DMS53 treated with DMSO at 0.1 percent for 48 hours (cell line): ENCODE data around the gene MEIS1.
"Not testable (repeated sequence)": the region's sequence is repeated elsewhere in the genome, so short reads cannot be mapped to it uniquely, and the experiment has no call there.

Source experiments
- DNase-seq: peaks from one replicate; lab custom pipeline; 2025; ENCODE audit not compliant: unreplicated experiment; lab: John Stamatoyannopoulos, UW

Gene MEIS1

DNA sequence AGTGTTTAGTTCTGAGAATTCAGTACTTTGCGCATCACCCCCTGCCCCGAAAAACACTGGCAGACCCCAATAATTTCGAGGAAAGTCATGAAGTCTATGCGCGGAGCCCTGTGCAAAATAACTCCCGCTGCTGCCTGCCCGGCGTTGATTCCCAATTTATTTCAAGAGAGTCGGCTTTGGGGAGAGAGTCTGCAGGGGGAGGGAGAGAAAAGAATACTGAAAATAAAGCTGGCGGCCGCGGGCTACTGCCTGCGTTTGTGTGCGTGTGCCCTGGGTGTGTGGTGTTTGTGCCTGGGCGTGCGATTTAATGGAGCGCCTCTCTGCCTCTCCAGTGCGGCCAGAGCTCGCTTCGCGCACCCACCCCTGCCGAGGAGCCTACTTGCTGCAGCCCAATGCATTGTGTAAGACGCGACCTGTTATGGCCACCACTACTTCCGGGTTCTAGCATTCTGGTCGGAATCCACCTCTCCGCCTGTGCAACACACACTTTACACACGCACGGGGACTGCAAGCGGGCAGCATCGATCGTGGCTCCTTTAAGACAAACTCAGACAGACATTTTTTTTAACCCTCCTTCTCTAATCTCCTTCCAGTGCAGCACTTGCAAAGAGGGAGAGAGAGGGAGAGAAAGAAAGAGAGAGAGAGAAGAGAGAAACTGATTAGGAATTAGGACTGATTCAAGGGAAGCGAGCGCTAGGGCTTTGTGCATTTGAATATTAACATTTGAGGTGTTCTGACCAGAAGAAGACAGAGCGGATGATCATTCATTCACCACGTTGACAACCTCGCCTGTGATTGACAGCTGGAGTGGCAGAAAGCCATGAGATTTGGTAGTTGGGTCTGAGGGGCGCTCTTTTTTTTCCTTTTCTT is at the start of gene MEIS1:
Gene MEIS1, plus strand, starts transcription at position 447 of the 870 bp plus-strand sequence. CDS start 732 bp downstream, outside the sequence.
- peak; percentile 90 for DNase-seq

- no peak for DNase-seq
These were observed 47.7 kb upstream of the MEIS1 start for GRCh38 chr2:66387016-66387753.

- no peak for DNase-seq
These were observed 45.2 kb upstream of the MEIS1 start for GRCh38 chr2:66389651-66390131.

- no peak for DNase-seq
These were observed 44.8 kb upstream of the MEIS1 start for GRCh38 chr2:66390152-66390551.

DNA sequence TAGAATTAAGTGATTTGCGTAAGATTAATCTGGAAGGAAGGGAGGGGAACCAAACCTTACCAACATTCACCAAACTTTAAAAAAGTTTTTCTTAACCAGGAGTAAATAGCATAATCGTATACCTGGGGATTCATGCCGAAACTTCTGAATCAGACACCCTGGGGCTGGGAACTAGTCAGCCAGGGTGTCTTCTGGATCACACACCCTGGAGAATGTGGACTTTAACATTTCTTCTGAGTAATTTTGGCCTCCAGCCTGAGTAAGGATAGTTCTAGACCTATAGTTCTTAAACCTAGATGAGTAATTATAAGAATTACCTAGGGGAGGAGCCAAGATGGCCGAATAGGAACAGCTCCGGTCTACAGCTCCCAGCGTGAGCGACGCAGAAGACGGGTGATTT is 44.1 kb upstream of the MEIS1 start:
- DNase-seq: no peak

DNA sequence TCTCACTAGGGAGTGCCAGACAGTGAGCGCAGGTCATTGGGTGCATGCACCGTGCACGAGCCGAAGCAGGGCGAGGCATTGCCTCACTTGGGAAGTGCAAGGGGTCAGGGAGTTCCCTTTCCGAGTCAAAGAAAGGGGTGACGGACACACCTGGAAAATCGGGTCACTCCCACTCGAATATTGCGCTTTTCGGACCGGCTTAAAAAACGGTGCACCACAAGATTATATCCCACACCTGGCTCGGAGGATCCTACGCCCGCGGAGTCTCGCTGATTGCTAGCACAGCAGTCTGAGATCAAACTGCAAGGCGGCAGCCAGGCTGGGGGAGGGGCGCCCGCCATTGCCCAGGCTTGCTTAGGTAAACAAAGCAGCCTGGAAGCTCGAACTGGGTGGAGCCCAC is 43.7 kb upstream of the MEIS1 start:
- DNase-seq: not testable (repeated sequence)

- DNase-seq: no peak
These were observed 29.5 kb upstream of the MEIS1 start for GRCh38 chr2:66405473-66405872.

DNA sequence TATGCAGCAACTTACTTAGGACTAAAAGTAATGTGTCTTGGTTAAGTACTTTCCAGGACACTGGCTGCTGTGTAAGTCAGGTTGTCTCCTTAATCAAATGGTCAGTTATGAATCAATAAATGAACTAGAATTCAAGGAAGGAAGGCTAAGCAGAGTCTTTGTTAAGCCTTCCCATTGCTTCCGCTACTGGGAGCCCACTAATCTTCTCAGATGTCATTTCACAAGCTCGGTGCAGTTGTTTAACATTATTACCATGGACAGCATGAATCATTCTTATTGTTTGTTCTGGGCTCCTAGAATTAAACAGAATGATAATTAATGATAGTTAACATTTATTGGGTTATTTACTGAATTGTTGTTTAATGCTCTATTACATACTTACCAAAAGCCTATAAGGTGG is 26.0 kb upstream of the MEIS1 start:
- DNase-seq: no peak

DNA sequence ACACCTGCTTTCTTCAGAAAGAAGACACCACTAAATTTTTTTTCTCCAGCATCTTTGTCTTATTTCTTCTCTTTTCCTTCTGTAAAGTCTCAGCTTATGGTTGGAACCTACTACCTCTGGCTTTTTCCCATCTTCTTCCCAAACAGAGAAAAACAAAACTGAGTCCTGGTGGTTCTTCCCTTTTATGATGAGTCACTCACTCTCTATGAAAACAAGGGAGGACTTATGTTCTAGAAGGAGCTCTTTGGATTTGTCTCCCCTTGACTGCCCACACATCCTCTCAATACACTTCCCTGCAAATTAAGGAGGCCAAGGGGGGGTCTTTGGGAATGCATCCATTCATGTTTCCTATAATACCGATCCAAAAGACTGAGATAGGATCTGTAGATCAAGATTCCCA is 22.1 kb upstream of the MEIS1 start:
- DNase-seq: no peak

- DNase-seq: no peak
These were observed 20.0 kb upstream of the MEIS1 start for GRCh38 chr2:66414896-66415295.

DNA sequence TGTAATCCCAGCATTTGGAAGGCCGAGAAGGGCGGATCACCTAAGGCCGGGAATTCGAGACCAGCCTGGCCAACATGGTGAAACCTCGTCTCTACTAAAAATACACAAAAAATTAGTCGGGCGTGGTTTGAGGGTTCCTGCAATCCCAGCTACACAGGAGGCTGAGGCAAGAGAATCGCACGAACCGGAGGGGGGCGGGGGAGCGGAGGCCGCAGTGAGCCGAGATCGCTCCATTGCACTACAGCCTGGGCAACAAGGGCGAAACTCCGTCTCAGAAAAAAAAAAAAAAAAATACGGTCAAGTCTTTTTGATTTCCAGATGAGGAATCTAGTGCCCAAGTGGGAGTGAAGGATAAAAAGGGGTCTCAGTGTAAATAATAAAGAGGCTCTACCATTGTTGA is 16.5 kb upstream of the MEIS1 start:
- DNase-seq: no peak

DNA sequence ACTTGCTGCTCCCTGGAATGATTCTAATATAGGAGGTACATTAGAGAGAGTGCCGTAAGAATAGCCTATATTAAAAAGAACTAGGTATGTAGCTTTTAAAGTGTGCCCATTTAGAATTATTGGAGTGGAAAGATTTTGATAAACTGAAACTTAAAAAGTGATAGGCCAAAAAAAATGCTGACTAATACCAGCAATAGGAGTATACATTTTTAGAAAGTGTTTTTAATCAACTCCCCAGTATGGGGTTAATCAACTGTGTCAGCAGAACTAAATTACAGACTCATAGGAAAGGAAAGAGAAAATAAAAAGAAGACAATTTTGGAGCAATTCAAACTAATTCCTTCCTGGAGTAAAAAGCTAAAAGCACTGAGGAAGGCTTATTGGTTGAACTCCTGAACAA is 13.3 kb upstream of the MEIS1 start:
- DNase-seq: no peak

GRCh38 chr2:66423391-66424124 is 11.4 kb upstream of the MEIS1 start:
- DNase-seq: no peak

DNA sequence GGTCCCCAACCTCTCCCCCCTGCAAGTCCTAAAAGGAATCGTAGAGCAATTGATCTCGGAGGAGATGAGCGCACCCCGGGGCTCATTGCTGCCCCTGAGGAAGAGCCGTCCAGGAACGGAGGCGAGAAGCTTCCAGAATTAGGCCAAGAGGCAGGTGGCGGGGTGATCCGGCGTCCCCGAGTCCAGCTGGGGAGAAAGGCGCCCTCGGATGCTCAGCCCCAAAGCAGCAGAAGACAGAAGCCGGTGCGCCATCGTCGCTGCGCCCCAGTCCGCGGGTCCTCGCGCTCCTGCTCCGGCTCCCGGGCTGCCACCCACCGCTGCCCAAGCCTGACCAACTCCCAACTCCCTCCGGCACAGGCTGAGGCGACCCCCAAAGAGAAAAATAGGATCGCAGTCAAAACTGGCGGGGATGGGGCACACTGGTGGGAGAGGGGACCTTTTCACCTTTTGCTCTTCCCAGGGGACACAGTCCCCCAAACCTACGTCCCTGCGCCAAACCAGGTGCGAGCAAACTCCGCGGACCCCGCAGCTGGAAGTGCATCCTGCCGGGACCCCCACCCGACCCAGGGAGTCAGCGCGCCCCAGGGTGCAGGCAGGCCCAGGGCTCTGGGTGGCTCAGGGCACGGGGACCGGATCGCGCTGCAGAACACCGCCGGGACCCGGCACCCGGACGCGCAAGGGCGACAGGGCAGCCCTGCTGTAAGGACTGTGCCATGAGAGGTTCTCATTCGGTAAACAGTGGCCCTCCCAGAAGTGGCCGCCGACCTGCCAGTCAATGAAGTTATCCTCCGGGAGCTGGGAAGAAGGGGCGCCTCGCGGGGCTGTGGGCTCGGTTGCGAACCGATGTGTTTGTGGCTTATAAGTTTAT is 8.4 kb upstream of the MEIS1 start:
- DNase-seq: peak; percentile 28

- peak; percentile 81 for DNase-seq
These were observed 7.6 kb upstream of the MEIS1 start for GRCh38 chr2:66427300-66427699.

DNA sequence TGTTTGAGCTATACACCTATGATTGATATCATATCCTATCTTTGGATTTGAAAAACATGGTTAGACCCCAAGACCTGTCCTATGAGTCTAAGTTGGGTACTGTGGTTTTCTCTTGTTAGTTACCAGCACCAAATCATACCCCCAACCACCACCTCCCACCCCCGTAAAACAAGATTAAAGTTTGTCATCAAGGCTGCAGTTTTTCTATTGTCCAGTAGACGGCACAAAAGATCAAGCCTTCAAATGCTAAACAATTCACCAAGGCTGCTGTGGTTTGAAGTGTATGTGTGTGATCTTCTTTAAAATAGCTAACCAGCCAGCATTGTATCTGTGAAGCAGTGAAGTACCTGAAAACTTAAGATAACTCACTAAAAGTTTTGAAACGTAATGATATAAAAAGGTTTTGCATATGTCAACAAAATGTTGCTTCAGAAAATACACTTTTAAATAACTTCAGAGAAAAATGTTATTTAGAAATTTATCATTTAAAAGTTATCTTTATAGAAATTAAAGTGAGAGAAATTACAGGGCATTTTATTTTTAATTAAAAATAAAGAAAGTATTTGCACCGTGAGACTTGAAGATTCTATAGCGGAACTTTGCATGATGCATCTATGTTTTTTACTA is 5.8 kb upstream of the MEIS1 start:
- peak; percentile 49 for DNase-seq

DNA sequence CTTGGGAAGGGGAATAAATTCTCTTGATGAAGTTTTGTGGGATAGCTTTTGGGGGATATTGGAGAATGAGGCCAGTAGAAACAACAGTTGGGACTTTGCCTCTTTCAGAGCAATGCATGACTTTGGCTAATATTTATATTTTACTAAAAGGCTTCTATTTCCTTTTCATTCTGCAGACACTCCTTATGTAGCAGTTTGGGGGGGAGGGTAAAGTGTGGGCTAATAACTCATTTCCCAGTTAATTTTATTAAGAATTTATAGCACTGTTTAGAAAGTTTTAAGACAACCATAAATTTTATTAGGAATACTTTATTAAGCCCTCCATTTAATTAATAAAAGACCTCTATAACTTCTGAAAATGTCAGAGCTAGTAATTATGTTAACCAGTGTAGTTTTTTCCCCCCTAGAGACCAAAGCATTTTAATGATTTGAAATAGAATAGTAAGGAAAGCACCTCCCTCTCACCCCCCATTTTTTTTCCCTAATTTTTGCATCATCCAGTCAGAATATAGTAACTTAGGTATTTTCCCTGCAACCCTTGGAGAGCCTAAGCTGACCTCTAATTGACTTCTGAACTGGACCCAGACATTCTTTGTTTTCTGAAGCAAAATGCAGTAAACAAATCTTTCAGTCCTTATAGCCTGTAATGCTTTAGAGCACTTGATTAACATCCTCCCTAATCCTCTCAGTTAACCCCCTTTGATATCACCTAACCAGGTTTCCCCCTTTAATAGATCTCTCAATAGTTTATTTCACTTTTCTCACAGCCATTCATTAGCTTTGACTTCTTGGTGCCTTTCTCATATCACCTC is 5.0 kb upstream of the MEIS1 start:
- no peak for DNase-seq

GRCh38 chr2:66430505-66431273 is 4.2 kb upstream of the MEIS1 start:
- DNase-seq: no peak

GRCh38 chr2:66431274-66431642 is 3.7 kb upstream of the MEIS1 start:
- no peak for DNase-seq
